ACHN (cell line): Measurements from ENCODE around the gene AKAP8L.

Experiments
- DNase-seq: peaks from one replicate; pipeline ENCODE4 v3.0.0-alpha.2; 2015
- in situ Hi-C: cut with HindIII; loops from 2 replicates; pipeline ENCODE4 v1.10.0; 2017; ENCODE audit warnings: low sequenced_read_pairs, low pct_ligation_motif_present, low pct_unique_long_range_greater_than_20kb

Gene AKAP8L

DNA sequence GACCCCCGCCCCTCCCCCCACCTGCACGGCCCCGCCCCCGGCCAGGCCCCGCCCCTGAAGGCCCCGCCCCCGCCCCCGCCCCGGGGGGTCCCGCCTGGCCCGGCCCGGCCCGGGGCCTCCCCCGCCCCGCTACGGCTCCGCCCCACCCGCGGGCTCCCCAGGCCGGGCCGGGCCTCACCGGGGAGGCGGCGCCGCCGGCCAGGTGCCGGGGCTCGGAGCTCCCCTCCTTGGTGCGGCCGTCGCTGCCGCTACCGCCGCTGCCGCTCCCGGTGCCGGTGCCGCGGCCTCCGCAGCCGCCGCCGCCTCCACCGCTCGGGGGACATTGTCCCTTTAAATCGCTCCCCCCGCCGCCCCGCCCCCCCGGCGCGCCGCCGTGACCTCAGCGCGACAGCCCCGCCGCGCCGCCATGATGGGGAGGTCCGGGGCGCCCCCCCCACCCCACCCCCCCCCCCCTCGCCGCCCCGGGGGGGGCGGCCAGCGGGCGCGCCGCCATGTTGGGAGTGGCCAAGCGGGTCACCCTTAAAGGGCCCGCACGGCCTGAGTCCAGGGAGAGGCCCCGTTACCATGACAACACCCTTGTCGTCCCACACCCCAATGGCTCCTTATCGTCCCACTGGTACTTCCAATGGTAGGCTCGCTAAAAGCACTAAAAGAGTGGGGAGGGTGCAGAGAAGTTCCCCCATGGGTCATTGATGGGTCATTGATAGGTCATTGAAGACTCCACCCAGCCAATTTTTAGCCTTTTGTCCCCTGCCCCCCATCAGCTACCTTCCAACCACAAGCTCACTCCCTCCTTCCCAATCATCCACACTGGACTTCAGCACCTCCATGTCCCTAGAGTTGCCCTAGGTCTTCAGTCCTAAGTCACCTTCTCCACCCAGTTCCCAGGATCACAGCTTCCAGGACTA, 31.1 kb upstream of the AKAP8L start, which contains the start of gene WIZ:
Gene WIZ (minus strand): TSS at position 337 of the 908 bp plus-strand sequence. CDS start 1,649 bp downstream, outside the sequence.
- peak; percentile 74 for DNase-seq
- in situ Hi-C loops: no loop called here

DNA sequence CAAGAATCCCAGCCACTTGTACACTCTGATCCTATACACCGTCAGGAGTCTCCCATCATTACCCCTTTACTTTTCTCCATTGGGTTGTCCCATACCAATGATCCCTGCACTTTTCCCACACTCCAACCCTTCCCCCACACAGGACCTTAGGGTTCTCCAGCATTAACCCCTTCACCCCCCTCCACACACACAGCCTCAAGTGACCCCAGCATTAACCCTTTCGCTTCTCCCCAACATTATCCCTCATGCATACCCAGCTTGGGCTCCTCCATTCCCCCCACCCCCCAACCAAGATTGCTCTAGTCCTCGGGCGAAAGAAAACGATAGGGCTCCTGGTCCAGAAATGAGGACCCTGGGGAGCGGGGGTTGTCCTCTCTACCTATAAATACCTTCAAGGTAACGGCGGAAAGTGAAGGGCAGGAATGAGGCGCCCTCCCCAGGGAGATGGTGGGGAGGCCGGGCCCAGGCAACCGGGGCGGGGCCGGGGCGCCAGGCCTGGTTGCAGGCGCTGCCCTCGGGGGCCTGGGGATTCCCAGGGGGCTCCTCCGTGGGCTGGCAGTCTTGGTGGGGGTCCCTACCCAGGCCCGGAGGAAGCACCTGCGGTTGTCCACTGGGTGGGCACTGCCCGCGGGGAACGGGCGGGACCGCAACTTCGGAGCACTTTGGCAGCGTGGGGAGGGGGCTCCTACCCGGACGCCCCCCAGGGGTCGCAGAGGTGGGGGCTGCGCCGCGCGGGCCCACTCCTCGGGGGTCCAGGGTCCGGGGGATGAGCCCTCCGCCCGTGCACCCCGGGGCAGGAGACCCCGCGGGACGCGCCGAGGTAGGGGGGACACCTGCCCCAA, 30.2 kb upstream of the AKAP8L start:
- in situ Hi-C loops: no loop called here
- no peak for DNase-seq

DNA sequence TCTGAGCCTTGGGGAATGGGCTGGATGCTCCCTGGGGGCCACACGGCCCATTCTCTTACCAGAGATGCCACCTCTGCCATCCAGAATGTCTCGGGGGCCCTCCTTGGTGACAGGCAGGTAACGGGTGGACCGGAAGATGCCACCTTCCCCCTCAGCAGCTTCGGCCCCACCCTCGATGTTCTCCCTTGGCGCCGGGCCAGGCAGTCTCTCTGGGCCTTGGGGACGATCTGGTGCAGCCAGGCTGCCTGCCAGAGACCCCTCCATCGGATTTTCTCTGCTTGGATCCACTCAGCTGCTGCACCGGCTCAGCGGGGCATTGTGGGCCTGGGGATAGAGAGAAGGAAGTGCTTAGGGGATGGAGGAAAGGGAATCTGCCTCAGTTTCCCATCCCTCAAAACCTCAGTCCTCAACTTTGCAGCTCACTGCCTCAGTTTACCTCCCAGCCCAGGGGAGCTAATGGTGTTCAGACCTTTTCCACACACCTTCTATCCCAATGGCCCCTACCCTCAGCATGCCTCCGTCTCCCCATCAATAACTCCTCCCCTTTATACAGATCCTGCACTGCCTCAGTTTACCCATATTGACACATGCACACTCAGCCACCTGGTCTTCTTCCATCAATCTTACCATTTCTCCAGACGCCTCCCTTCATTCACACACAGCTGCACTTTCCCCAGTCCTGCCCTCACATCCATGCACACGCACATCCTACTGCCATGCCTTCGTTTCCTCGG, 29.4 kb upstream of the AKAP8L start:
- in situ Hi-C loops: no loop called here
- DNase-seq: no peak

DNA sequence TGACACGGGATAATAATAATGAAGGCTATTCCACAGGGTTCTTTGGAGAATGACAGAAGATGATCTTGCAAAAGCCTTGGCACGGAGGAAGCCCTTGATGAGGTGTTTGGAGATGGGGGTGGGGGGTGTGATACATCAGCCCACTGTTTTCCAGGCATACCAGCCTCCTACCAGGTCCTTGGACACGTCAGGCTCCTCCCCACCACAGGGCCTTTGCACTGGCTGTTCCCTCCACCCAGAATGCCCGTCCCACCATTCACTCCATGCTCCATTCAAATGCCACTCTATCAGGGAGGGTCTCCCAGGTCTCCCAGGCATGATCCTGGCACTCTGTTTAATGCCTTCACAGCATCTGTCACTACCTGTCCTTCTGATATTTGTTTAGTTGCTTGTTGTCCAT, 28.3 kb upstream of the AKAP8L start:
- DNase-seq: no peak
- in situ Hi-C loops: no loop called here

DNA sequence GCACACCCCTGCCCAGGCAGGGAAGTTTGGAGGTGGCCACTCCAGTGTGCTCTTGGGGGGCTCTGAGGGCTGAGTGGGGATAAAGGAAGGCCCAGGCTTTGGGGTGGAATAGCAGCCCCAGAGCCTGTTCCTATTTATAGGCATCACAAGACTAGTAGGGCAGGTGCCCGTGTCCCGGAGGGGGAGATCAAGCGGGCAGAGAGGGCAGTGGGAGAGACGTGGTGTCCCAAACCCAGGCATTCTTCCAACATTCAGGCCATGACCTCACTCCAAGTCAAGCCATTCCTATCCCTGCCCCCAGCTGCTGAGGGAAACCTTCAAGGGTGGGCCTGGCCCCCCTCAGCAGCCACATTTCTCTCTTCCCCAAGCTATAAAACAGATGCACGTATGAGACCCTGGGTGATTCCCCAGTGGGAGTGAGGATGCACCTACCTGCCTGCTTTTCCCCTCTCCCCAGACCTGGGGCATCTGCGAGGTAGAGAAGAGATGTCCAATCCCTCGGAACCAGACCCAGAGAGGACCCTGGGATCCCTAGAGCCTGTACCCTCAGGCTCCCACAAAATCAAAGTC, 27.1 kb upstream of the AKAP8L start:
- in situ Hi-C loops: no loop called here
- no peak for DNase-seq

DNA sequence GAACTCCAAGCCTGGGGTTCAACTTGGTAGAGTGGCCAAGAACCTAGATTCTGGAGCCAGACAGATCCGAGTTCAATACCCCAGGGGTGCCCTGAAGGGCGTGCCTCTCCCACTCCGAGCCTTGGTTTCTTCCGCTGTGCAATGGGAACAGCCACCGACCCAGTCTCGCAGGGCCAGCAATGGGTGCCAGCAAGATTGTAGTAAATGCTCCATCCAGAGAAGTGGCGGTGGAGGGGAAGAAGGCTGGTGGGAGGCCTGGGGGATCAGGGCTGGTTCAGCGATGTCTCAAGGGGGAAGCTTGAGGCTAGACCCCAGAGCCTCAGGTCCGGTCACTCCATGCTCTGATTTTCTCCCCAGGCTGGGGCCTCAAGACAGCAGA, 26.4 kb upstream of the AKAP8L start:
- in situ Hi-C loops: no loop called here
- DNase-seq: no peak

DNA sequence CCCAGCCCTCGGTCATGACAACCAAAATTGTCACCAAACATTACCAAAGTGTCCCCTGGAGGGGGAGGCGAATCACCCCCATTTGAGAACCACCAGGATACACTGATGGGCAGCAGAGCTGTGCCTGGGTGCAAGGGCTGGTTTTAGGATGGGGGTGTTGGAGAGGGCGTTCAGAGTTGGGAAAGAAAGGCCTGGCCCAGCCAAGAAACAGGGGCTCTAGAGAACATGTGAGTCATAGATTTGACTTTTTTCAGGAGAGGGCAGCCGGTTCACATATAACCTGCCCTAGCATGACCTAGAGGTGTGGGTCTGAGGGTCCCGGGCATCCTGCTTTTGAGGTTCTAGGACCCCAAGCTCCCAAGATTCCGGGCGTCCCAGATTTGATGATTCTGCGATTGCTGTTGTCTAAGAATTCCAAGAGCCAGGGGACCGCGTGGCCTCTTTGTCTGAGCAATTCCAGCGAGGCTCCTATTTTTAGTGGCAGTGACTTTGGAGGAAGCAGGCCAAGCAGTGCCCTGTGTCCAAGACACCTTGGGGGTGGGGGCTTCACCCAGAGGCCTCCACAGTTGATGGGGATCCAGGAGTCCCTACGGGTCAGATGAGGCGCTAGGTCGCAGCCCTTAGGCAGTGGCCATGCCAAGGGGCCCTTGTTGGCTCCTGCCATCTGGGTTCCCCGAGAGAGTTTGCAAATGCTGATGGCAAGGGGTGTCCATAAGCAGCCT, 25.9 kb upstream of the AKAP8L start:
- DNase-seq: no peak
- in situ Hi-C loops: no loop called here

DNA sequence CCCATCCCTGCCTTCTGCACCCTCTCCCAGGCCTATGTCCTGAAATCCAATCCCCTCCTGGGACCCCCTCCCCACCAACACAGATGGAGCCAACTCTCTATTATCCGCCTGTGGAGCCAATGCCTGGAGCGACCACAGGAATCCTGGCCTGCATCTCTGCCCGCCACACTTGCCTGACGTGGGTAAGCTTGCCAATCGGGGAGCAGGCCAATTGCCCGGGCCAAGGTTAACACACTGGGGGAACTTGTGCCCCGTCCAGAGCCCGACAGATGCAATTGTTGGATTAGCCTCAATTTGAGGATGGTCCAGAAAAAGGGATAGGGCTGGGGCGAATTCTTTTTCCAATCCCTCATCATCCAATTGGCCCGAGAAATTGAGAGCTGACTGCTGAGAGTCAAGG, 25.1 kb upstream of the AKAP8L start:
- no peak for DNase-seq
- in situ Hi-C loops: no loop called here

DNA sequence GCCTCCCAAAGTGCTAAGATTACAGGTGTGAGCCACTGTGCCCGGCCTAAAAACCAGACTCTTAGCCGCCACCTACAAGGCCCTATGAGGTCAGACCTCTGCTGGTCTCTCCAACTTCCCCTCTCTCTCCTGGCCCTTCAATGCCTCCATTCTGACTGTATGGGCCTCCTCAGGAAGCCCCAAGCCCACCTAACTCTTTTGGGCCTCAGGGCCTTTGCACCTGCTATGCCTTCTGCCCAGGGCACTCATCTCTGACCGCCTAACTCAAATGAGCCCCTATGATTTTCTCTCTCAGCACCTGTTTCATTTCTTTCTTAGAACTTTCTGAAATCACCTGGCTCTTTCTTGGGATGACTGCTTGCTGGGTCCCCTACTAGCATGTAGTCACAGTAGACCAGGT, 24.5 kb upstream of the AKAP8L start:
- in situ Hi-C loops: no loop called here
- DNase-seq: no peak

DNA sequence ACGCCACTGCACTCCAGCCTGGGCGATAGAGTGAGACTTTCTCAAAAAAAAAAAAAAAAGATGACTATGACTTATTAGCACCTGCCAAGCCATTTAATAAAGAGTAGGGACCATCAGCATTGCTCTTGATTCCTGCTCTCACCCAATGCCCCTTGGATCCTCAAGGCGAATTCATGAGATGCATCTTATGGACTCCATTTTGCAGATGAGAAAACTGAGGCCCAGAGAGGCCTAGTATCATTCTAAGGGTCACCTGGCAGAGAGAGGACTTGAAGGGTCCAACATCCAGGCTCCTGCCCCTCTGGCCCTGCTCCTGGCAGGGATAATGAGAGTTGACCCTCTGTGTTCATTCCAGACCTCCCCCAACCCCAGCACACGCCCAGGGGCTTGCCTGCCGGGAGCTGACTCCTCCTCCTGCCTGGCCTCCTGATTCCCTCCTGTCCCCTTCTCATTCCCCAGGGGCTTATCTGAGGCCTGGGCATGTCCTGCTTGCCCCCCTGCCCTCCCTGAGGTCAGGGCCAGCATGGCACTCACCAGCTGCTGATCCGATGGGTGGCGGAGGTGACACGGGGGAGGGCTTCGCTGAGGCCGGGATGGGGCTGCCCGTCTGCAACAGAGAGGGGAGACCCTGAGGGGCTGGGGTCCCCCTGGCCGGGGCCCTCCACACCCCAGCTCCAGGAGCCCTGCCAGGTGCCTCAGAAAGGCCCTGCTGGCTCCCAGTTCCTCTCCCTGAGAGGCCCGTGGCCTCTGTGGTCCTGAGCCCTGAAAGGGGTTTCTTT, 23.5 kb upstream of the AKAP8L start:
- in situ Hi-C loops: no loop called here
- no peak for DNase-seq

DNA sequence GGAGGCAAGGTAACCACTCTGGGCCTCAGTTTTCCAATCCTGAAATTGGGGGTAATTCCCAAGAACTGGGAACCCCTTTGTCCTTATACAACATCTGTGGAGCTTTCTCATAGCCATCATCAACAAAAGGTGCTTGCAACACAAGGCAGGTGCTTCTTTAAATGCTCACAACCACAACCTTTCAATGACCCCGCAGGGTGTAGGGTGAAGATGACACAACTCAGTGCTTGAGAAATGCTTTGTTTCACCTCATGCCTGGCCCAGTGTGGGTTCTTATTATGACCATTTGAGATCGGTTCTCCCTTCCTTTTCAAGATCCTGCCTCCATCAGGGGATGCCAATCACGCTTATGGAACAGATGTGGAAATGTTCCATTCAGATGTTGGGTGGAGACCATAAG, 22.5 kb upstream of the AKAP8L start:
- DNase-seq: no peak
- in situ Hi-C loops: no loop called here

DNA sequence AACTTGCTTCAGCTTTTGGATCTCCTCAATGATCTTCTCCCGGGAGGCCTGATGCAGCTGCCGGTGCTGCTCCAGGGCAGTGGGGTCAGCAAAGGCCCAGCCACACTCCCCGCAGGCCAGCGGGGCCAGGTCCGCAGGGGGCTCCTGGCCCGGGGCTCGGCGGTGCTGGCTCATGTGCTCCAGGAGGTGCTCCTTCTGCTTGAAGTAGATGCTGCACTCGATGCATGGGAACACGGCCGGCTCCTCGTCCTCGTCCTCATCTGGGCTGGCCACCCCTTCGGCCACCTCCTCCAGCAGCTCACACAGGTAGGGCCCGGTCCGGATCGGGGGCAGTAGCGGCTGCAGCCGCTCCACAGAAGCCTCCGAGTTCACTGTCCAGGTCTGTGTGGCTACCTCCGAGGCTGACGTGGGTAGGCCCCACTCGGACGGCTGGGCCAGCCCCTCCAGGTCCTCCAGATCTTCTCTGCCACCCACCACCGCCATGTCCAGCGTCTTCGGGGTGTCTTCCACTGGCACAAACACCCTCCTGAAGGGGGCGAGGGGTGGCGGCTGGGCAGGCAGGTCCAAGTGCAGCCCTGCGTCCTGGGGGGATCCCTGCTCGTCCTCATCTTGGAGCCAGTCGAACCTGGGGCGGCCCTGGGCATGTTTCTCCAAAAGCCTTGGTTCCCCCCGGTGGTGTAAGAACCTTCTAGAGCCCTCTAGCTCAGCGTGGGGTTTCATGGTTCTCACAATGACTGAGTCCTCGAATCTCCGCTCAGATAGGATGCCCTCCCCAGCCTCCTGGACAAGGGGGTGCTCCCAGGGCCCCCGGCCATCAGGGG, 21.2 kb upstream of the AKAP8L start:
- in situ Hi-C loops: no loop called here
- no peak for DNase-seq

DNA sequence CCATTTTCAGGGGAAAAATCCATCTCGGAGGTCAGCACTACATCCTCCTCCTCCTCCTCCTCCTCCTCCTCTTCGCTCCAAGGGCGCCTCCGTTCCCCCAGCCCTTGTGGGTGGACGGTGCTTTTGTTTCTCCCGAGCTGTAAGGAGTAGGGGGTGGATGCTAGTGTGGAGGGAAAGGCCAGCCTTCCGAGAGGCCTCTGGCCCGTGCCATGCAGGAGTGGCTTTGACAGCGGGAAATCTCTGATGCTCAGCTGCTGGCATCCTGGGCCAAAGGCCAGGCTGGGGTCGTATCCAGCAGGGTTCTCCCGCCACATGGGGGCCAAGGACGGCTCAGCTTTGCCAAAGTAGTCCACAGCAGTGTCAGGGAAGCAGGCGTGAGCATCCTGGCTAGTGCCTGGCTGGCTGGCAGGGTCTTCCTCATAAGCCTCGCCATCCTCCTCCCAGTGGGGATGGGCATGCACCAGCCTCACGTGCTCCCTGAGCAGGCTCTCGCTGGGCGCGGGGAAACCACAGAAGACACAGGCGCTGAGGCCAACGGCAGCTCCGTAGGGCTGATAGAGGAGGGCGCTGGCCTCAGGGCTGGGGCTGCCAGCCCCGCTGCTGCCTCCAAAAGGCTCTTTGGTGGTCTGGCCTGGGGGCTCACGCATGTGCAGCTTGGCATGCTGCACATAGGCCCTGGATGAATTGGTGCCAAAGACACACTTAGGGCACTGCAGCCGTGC, 20.5 kb upstream of the AKAP8L start:
- DNase-seq: no peak
- in situ Hi-C loops: no loop called here

DNA sequence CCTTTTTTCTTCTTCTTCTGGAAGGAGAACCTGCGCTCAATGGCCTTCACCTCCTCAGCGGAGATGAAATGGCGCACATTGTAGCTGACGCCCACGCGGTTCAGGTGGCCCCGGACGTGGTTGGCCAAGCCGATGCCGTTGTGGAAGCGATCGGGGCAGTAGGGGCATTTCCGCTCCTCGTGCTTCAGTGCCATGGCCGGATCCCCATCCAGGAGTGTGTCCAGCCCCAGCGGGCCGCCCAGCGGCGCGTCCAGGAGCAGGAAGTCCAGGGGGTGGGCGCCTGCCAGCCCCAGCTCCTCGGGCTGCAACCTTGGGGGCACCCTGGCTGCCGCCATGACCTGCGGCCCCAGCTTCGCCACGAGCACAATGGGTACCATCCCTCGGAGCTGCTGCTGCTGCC, 19.8 kb upstream of the AKAP8L start:
- no peak for DNase-seq
- in situ Hi-C loops: no loop called here

DNA sequence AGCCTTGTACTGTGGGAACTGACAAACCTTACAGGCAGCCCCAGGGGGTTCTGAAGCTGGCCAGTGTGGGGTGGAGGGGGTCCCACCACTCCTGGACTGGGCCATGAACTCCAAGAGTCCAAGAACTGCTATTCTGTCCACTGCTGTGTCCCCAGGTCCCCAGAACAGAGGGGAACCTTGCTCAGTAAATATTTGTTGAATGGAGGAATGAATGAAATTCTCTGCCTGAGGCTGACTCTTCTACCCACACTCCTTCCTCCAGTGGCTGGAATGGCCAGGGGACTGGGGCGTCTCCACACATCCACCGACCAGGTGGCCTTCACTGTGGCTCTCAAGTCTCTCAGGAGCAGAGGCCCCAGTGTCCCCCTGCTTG, 19.3 kb upstream of the AKAP8L start:
- no peak for DNase-seq
- in situ Hi-C loops: no loop called here
